ENCODE data around the gene ART1.

GRCh38 chr11:3631331-3631730 is 13.6 kb upstream of the ART1 start:
- TF ChIP-seq CTCF (conservative IDR thresholded peaks at IDR 0.05; ENCODE audit: low read depth, low read length) (no peak), EZH2 (IDR thresholded peaks at IDR 0.05; ENCODE audit: low read length, unreplicated experiment) (no peak)

Measured in PC-3 (cell line).